OCI-M1 (cell line): ENCODE measurements around the gene UBASH3A.

Experiments
- DNase-seq: peaks from one replicate; lab custom pipeline; 2025; lab: John Stamatoyannopoulos, UW

Gene UBASH3A

GRCh38 chr21:42403611-42404231 lies at the start of gene UBASH3A:
Gene UBASH3A (plus strand): TSS chr21:42403902. CDS start chr21:42403946, 44 bp downstream.
- DNase-seq, result peak; percentile 98

GRCh38 chr21:42356046-42356445 lies 47.7 kb upstream of the UBASH3A start:
- DNase-seq, result no peak

GRCh38 chr21:42356650-42357049 lies 47.1 kb upstream of the UBASH3A start:
- DNase-seq, result no peak

- no peak for DNase-seq
Observed at GRCh38 chr21:42357307-42357706, 46.4 kb upstream of the UBASH3A start.

- no peak for DNase-seq
Observed at GRCh38 chr21:42358261-42358660, 45.4 kb upstream of the UBASH3A start.

- no peak for DNase-seq
Observed at GRCh38 chr21:42358937-42359336, 44.8 kb upstream of the UBASH3A start.

- peak; percentile 19 for DNase-seq
Observed at GRCh38 chr21:42360317-42360716, 43.4 kb upstream of the UBASH3A start.

- DNase-seq, result no peak
Observed at GRCh38 chr21:42361286-42361685, 42.4 kb upstream of the UBASH3A start.

- DNase-seq, result no peak
Observed at GRCh38 chr21:42362198-42362597, 41.5 kb upstream of the UBASH3A start.

- DNase-seq, result no peak
Observed at GRCh38 chr21:42362700-42363099, 41.0 kb upstream of the UBASH3A start.

GRCh38 chr21:42363312-42363711 lies 40.4 kb upstream of the UBASH3A start:
- no peak for DNase-seq

- DNase-seq, result no peak
Observed at GRCh38 chr21:42364304-42364865, 39.3 kb upstream of the UBASH3A start.

- no peak for DNase-seq
Observed at GRCh38 chr21:42365770-42366169, 37.9 kb upstream of the UBASH3A start.

GRCh38 chr21:42366292-42367010 lies 37.3 kb upstream of the UBASH3A start, which contains the start of gene TFF1:
Gene TFF1 (minus strand): TSS chr21:42366535. CDS start chr21:42366495, 40 bp downstream.
- DNase-seq, result no peak

GRCh38 chr21:42367367-42368165 lies 36.1 kb upstream of the UBASH3A start:
- DNase-seq, result peak; percentile 36

GRCh38 chr21:42369821-42370220 lies 33.9 kb upstream of the UBASH3A start:
- DNase-seq, result no peak

GRCh38 chr21:42370894-42371654 lies 32.6 kb upstream of the UBASH3A start:
- DNase-seq, result peak; percentile 47

- no peak for DNase-seq
Observed at GRCh38 chr21:42373196-42373907, 30.4 kb upstream of the UBASH3A start.

GRCh38 chr21:42373908-42374455 lies 29.7 kb upstream of the UBASH3A start:
- no peak for DNase-seq

GRCh38 chr21:42374457-42374856 lies 29.2 kb upstream of the UBASH3A start:
- no peak for DNase-seq
